GM19468 (cell line): ENCODE data around the gene CD8B.

Experiments
- ATAC-seq: cut with Tn5 transposase; IDR thresholded peaks from one replicate; pipeline ENCODE4 v1.9.1; 2021; ENCODE audit warnings: mild to moderate bottlenecking, moderate library complexity, moderate number of reproducible peaks; ENCODE audit not compliant: unreplicated experiment; ENCODE audit errors: extremely low read depth

CD8B gene

GRCh38 chr2:86779971-86780370 lies 81.7 kb downstream of the CD8B start:
- no peak for ATAC-seq

DNA sequence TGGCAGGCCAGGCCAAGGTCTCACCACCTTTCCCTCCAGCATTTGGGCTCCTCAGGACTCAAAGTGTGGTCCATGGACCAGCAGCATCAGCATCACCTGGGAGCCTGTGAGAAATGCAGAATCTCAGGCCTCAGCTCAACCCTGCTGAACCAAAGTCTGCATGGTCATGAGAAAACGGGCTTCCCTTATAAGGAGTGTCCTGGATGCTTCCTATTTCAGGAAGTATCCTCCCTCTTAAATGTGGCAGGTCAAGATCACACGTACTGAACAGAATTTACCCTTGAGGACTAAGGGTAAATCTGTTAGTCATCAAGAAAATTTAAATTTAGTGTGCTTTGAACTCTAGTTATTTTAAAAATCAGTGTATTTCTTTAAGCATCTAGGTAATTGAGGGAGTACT lies 82.7 kb downstream of the CD8B start:
- ATAC-seq, result no peak

GRCh38 chr2:86776532-86776931 lies 85.2 kb downstream of the CD8B start:
- no peak for ATAC-seq

GRCh38 chr2:86775338-86775737 lies 86.3 kb downstream of the CD8B start:
- no peak for ATAC-seq

DNA sequence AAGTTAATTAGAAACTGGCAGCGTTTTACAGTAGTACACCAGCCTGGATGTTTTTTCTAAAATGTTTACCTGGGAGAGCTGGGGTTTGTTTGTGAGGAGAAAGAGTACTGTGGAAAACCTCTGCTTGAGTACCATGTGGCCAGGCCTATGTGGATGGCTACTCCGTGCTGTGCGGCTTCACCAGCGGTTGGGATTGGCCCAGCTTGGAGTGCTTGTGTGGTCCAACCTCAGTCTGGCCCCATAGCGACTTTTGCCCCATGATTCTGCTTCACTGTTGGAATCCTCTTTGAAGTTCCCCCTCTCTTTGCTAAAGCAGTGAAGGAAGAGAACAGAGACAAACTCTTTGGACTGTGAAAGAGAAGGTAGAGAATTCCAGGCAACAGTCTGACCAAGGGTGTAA lies 86.8 kb downstream of the CD8B start:
- no peak for ATAC-seq

GRCh38 chr2:86772611-86773010 lies 89.1 kb downstream of the CD8B start:
- no peak for ATAC-seq

GRCh38 chr2:86770816-86771301 lies 90.8 kb downstream of the CD8B start:
- ATAC-seq, result no peak

DNA sequence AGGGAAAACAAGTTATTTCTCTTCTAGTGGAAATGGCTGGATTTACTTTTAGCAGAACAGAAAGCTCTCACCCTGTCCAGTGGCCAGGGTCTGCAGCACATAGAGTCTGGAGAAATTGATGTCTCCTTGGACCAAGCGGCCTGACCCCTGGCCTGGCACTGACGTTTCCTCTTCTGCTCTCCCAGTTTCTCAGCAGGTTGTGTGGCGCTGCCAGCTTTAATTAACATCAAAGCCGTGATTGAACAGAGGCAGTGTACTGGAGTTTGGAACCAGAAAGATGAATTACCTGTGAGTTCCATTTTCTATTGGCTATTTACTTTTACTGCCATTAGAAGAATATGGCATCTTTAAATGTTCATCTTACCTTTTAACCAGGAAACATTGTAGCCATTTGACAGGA lies 91.8 kb downstream of the CD8B start:
- ATAC-seq, result no peak

- no peak for ATAC-seq
These were observed 93.3 kb downstream of the CD8B start for GRCh38 chr2:86768189-86768949.
